Body of pancreas (tissue), 4 donors: ENCODE results near the gene KIF11. TPM values are rescaled to one million over a fixed set of nuclear protein-coding genes. Genes with fewer than 3 reads are reported as not detected.

Experiments used
- ATAC-seq: fragments of 150-250 bp; one replicate; pipeline ENCODE4 v1.9.1; 2016
- DNase-seq, 4 donors: peaks; one replicate each; pipeline ENCODE4 v3.0.0-alpha.2; 2019
- H3K27ac ChIP-seq, 4 donors: fragments of 200-600 bp; sonication (generic); 1 replicate in 3 of 4; 2 replicates in 1 of 4; pipeline versions ENCODE4 v1.5.1 to v1.6.1; 2016 to 2019; ENCODE audit warnings: mild to moderate bottlenecking in 1 of 4, mixed read lengths in 1 of 4, moderate library complexity in 1 of 4
- H3K27me3 ChIP-seq, 2 donors: fragments of 200-600 bp; sonication (generic); one replicate each; pipeline ENCODE4 v1.6.0; 2016; ENCODE audit warnings: mild to moderate bottlenecking in 1 of 2
- H3K36me3 ChIP-seq, 2 donors: fragments of 200-600 bp; sonication (generic); replicated peaks in 1 of 2; 2 replicates each; pipeline ENCODE4 v1.5.1; 2016; ENCODE audit warnings: low read depth in 2 of 2; ENCODE audit not compliant: insufficient read depth in 1 of 2
- H3K4me1 ChIP-seq: fragments of 200-600 bp; sonication (generic); one replicate; pipeline ENCODE4 v1.6.0; 2016
- H3K4me3 ChIP-seq, 2 donors: fragments of 200-600 bp; sonication (generic); 1 replicate in 1 of 2; 2 replicates in 1 of 2; pipeline ENCODE4 v1.5.1; 2016 to 2019
- H3K9me3 ChIP-seq, 3 donors: fragments of 200-600 bp; sonication (generic); 1 replicate in 2 of 3; 2 replicates in 1 of 3; pipeline ENCODE4 v1.5.1; 2016
- POLR2A ChIP-seq, 3 donors: fragments of 450-650 bp; IDR thresholded peaks; one replicate each; pipeline ENCODE4 v1.6.1; 2016; ENCODE audit warnings: antibody characterized with exemption in 3 of 3, mild to moderate bottlenecking in 2 of 3
- WGBS, 2 donors: methylation state at CpG; one replicate each; pipeline ENCODE4 v1.1.5; 2017; 5-methylcytosine and 5-hydroxymethylcytosine counted together
- intact Hi-C: fragments of 100-400 bp; cut with DNase I; formaldehyde crosslinking; loops from one replicate; pipeline ENCODE4 v1.15.1; 2023
- total RNA-seq, 2 donors: library from RNA; depleted of rRNA; stranded (reverse); fragments of >200 nt; gene quantifications; one replicate each; pipeline ENCODE4 v1.1.0, GENCODE V29; 2016
- TF ChIP-seq, protein P1 (sequence below), 7 experiments: fragments of 450-650 bp in 4 of 7; fragments of 200-600 bp in 3 of 7; sonication (generic) in 3 of 7; IDR thresholded peaks; one replicate each; pipeline ENCODE4 v1.5.1; 2016 to 2019; ENCODE audit warnings: antibody characterized with exemption in 7 of 7

Gene KIF11
- total RNA-seq, 2 donors from 2014 or later: 0.26 to 0.66 TPM

DNA sequence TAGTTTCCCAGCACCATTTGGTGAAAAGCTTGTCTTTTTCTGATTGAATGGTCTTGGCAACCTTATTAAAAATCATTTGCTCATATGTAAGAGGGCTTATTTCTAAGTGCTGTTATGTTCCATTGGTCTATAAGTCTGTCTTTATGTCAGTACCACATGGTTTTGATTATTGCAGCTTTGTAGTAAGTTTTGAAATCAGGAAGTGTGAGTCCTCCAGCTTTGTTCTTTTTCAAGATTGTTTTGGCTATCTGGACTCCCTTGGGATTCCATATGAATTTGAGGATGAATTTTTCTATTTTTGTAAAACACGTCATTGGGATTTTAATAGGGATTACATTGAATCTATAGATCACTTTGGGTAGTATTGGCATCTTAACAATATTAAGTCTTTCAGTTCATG lies 5.4 kb downstream of the KIF11 start:
- WGBS, 2 donors: 96% methylated on average over 1 of the region's 1 CpG
- peaks cover 4% of the 10 kb centered on the region for H3K4me1 ChIP-seq
- H3K4me3 ChIP-seq: no peak overlapping the region
- TF ChIP-seq, protein P1, sequence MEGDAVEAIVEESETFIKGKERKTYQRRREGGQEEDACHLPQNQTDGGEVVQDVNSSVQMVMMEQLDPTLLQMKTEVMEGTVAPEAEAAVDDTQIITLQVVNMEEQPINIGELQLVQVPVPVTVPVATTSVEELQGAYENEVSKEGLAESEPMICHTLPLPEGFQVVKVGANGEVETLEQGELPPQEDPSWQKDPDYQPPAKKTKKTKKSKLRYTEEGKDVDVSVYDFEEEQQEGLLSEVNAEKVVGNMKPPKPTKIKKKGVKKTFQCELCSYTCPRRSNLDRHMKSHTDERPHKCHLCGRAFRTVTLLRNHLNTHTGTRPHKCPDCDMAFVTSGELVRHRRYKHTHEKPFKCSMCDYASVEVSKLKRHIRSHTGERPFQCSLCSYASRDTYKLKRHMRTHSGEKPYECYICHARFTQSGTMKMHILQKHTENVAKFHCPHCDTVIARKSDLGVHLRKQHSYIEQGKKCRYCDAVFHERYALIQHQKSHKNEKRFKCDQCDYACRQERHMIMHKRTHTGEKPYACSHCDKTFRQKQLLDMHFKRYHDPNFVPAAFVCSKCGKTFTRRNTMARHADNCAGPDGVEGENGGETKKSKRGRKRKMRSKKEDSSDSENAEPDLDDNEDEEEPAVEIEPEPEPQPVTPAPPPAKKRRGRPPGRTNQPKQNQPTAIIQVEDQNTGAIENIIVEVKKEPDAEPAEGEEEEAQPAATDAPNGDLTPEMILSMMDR (IDR thresholded peaks at IDR 0.05): no peak
- TF ChIP-seq POLR2A (IDR thresholded peaks at IDR 0.05): no peak
- no peak for ATAC-seq
- no peaks in the 10 kb centered on the region for H3K27me3 ChIP-seq
- H3K27ac ChIP-seq: no peak overlapping the region
- intact Hi-C loops: no loop called here
- H3K36me3 ChIP-seq: no peaks in the 10 kb centered on the region
- no peaks in the 10 kb centered on the region for H3K9me3 ChIP-seq
- DNase-seq: no peak

DNA sequence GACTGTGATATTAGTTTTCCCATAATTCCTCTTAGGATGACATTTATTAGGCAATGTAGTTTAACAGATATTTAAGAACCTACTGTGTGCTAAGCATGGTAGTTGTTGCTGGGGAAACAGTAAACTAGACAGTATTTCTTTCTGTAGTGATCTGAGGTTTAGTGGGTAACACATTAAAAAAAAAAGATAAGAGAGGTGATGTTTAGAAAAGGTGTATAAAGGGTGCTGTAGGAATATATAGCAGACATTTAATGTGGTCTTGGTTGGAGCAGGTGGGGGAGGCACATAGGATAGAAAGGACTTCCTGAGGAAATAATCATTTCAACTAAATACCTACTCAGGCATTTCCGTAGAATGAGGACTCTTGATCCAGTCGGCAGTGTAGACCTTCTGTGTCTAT lies 11.9 kb downstream of the KIF11 start:
- intact Hi-C loops: no loop called here
- WGBS, 2 donors: 86 to 94% methylated on average over 2 of the region's 2 CpGs

DNA sequence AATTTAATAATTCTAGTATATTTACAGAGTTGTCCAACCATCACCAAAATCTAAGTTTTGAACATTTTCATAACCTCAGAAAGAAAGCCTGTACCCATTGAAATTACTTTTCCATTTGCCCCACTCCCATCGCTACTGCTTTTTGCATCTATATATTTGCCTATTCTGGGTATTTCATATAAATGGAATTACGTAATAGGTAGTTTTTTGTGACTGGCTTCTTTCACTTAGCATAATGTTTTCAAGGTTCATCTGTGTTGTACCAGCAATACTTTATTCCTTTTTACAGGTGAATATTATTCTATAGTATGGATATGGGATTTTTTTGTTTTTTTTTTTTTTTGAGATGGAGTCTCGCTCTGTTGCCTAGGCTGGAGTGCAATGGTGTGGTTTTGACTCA lies 22.6 kb downstream of the KIF11 start:
- ATAC-seq (no peak), DNase-seq (no peak)
- H3K4me1 ChIP-seq: no peaks in the 10 kb centered on the region
- H3K27me3 ChIP-seq: no peaks in the 10 kb centered on the region
- no peaks in the 10 kb centered on the region for H3K36me3 ChIP-seq
- 96 to 98% methylated on average over 3 of the region's 3 CpGs for WGBS, 2 donors
- no peaks in the 10 kb centered on the region for H3K9me3 ChIP-seq
- intact Hi-C loops: no loop called here
- no peak for TF ChIP-seq POLR2A (IDR thresholded peaks at IDR 0.05)
- TF ChIP-seq, protein P1 (IDR thresholded peaks at IDR 0.05): no peak
- no peak overlapping the region for H3K4me3 ChIP-seq
- no peak overlapping the region for H3K27ac ChIP-seq

More for the DNA sequence above, 11.9 kb downstream of the KIF11 start:
- Histone ChIP-seq H3K9me3 (no peaks in the 10 kb centered on the region), H3K4me3 (no peak overlapping the region), H3K27me3 (no peaks in the 10 kb centered on the region), H3K36me3 (no peaks in the 10 kb centered on the region), H3K4me1 (no peaks in the 10 kb centered on the region), H3K27ac (no peak overlapping the region)
- DNase-seq (no peak), ATAC-seq (no peak)
- no peak for TF ChIP-seq POLR2A (IDR thresholded peaks at IDR 0.05)
- TF ChIP-seq, protein P1 (IDR thresholded peaks at IDR 0.05): no peak

DNA sequence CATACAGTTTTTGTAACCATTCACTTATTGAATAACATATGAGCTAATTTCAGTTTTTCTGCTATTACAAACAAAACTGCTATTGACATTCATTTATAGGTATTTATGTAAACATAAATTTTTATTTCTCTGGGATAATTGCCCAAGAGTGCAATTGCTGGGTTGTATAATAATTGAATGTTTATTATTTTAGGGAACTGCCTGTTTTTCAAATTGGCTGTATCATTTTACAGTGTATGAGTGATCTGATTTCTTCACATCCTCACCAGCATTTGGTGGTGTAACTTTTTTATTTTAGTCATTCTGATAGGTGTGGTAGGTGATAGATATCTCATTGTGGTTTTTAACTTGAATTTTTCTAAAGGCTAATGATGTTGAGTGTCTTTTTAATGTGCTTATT lies 26.4 kb downstream of the KIF11 start:
- no peak for DNase-seq
- Histone ChIP-seq H3K27me3 (no peaks in the 10 kb centered on the region), H3K4me3 (no peak overlapping the region), H3K4me1 (no peaks in the 10 kb centered on the region), H3K9me3 (no peaks in the 10 kb centered on the region), H3K36me3 (no peaks in the 10 kb centered on the region), H3K27ac (no peak overlapping the region)
- intact Hi-C loops: no loop called here
- no peak for TF ChIP-seq POLR2A (IDR thresholded peaks at IDR 0.05)
- TF ChIP-seq, protein P1 (IDR thresholded peaks at IDR 0.05): no peak
- no peak for ATAC-seq

DNA sequence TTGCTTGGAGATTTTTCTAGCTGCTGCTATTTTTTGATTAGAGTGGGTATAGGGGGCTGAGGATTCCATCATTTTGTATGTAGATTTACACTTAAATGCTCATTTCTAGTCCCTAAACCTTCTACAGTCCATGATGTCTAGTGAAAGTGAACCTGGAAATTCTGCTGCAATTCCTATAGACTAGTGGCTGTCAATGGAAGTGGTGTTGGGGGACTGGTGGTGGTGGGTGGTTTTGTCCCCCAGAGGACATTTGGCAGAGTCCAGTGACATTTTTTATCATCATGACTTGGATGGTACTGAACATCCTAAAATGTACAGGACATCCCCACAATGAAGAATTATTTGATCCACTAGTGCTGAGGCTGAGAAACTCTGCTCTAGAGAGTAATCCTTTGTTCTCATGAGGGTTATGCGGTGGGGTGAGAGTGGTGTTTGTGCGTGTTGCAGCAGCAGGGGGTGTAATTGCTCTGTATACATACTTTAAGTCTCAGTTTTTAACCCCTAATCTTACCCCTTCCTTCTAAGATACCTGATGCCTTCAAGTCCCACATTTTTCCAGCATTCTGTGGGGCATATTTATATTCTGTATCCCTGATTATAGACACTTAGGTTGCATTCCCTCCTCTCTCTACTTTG lies 35.0 kb downstream of the KIF11 start:
- H3K4me1 ChIP-seq: no peaks in the 10 kb centered on the region
- H3K9me3 ChIP-seq: no peaks in the 10 kb centered on the region
- no peak for TF ChIP-seq POLR2A (IDR thresholded peaks at IDR 0.05)
- TF ChIP-seq, protein P1 (IDR thresholded peaks at IDR 0.05): no peak
- WGBS, 2 donors: 40 to 69% methylated on average over 2 of the region's 2 CpGs
- H3K4me3 ChIP-seq: no peak overlapping the region
- ATAC-seq: no peak
- H3K36me3 ChIP-seq: no peaks in the 10 kb centered on the region
- no peak overlapping the region for H3K27ac ChIP-seq
- H3K27me3 ChIP-seq: no peaks in the 10 kb centered on the region
- intact Hi-C loops: no loop called here
- no peak for DNase-seq
